HFF-Myc (cell line): ENCODE measurements around the gene CDH6.

Source experiments
- DNase-seq: peaks from one replicate; pipeline ENCODE4 v3.0.0-alpha.2; 2011; ENCODE audit warnings: low read depth; ENCODE audit errors: extremely low read depth
- H3K4me3 ChIP-seq: replicated peaks from 2 replicates; pipeline ENCODE4 v1.5.1; 2011; ENCODE audit warnings: low read depth, mild to moderate bottlenecking, control low read depth, low read length
- CTCF ChIP-seq: IDR thresholded peaks from 2 replicates; pipeline ENCODE4 v1.5.1; 2012; ENCODE audit warnings: mild to moderate bottlenecking, low read depth, low read length, control low read depth; ENCODE audit errors: missing control alignments

The CDH6 gene

GRCh38 chr5:31324842-31325241 lies 131.4 kb downstream of the CDH6 start:
- H3K4me3 ChIP-seq, result no peak overlapping the region
- DNase-seq, result no peak
- TF ChIP-seq CTCF, result no peak

GRCh38 chr5:31328040-31328733 lies 134.7 kb downstream of the CDH6 start:
- DNase-seq, result no peak
- TF ChIP-seq CTCF, result no peak

GRCh38 chr5:31329715-31330114 lies 136.2 kb downstream of the CDH6 start:
- no peak for TF ChIP-seq CTCF
- no peak overlapping the region for H3K4me3 ChIP-seq
- DNase-seq, result no peak

More at GRCh38 chr5:31328040-31328733, 134.7 kb downstream of the CDH6 start:
- H3K4me3 ChIP-seq, result no peak overlapping the region

GRCh38 chr5:31332160-31332559 lies 138.7 kb downstream of the CDH6 start:
- no peak for TF ChIP-seq CTCF
- H3K4me3 ChIP-seq, result no peak overlapping the region
- no peak for DNase-seq

- TF ChIP-seq CTCF, result no peak
- no peak overlapping the region for H3K4me3 ChIP-seq
- no peak for DNase-seq
These were observed 140.0 kb downstream of the CDH6 start for GRCh38 chr5:31333475-31333874.

- no peak for DNase-seq
- no peak overlapping the region for H3K4me3 ChIP-seq
- TF ChIP-seq CTCF, result no peak
These were observed 140.8 kb downstream of the CDH6 start for GRCh38 chr5:31334061-31334860.
